ENCODE results near the gene C16orf89.
"Not testable (repeated sequence)": the region's sequence is repeated elsewhere in the genome, so short reads cannot be mapped to it uniquely, and the experiment has no call there.

C16orf89 gene, protein sequence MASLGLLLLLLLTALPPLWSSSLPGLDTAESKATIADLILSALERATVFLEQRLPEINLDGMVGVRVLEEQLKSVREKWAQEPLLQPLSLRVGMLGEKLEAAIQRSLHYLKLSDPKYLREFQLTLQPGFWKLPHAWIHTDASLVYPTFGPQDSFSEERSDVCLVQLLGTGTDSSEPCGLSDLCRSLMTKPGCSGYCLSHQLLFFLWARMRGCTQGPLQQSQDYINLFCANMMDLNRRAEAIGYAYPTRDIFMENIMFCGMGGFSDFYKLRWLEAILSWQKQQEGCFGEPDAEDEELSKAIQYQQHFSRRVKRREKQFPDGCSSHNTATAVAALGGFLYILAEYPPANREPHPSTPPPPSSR

DNA sequence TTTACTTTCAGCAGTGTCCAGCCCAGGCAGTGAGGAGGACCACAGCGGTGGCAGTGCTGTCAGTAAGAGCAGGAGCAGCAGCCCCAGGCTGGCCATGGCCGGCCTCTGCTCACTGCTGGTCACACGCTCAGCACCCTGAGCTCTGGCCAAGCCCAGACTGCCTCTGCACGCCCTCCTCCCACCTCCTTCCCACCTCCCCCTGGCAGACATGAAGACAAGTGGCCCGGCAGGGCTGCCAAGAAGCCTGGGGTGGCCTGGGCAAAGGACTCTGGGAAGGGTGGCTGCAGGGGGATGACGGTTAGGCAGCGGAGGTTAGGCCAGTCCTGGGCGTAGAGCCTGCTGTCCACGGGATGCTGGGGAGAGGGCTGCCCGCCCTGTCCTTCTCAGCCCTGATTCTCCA is at the start of gene C16orf89:
Gene C16orf89, minus strand, starts transcription at position 144 of the 400 bp plus-strand sequence. Its CDS starts 48 bp downstream, at position 96.
- peak; percentile 19 for DNase-seq

DNA sequence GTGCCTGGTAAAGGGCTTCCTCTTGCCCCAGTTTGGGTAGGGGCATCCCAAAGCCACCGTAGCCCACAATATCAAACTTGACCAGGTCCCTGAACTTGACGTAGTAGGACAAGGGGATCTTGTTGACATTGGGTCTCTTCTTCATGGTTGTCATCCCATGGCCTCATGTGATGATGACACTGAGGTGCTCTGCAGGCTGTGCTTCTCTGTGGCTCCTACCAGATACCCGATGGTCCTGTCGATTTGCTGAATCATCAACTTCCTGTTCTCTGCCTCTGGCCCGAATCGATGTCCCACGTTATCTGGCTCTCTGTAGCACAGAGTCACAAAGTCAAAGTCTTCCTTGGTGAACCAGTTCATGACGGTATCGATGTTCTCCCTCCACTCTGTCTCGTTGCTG is 45.2 kb upstream of the C16orf89 start:
- not testable (repeated sequence) for DNase-seq

DNA sequence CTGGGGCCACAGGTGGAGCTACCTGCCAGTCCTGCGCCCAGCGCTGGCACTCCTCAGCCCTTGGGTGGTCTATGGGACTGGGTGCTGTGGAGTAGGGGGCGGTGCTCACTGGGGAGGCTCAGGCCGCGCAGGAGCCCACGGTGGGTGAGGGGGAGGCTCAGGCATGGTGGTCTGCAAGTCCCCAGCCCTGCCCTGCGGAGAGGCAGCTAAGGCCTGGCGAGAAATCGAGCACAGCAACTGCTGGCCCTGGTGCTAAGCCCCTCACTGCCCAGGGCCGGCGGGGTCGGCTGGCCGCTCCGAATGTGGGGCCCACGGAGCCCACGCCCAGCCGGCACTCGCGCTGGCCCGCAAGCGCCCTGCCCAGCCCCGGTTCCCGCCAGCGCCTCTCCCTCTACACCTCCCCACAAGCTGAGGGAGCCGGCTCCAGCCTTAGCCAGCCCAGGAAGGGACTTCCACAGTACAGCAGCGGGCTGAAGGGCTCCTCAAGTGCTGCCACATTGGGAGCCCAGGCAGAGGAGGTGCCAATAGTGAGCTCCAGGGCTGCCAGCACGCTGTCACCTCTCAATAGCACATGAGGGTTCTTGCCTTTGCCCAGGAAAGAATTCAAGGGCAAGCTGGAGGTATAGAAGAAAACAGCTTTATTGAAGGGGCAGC is 42.9 kb upstream of the C16orf89 start:
- DNase-seq, result peak; percentile 16

DNA sequence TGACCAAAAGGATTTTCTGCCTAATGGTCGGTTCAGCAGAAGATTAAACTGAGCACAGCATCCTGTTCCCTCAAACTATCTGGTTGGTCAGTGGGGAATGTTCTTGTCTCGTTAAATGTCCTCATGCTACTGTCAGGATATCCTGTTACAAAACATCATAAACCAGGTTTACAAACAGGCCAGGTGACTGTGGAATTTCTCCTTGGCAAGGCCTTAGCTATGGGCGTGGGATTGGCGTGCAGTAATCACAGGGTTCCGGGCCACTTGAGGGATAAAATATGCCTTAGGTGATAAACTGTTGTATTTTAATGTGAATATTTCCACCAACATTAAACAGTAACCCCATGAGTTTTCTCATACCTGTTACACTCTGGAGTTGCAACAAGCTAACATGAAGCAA is 39.3 kb upstream of the C16orf89 start:
- DNase-seq, result peak; percentile 41

DNA sequence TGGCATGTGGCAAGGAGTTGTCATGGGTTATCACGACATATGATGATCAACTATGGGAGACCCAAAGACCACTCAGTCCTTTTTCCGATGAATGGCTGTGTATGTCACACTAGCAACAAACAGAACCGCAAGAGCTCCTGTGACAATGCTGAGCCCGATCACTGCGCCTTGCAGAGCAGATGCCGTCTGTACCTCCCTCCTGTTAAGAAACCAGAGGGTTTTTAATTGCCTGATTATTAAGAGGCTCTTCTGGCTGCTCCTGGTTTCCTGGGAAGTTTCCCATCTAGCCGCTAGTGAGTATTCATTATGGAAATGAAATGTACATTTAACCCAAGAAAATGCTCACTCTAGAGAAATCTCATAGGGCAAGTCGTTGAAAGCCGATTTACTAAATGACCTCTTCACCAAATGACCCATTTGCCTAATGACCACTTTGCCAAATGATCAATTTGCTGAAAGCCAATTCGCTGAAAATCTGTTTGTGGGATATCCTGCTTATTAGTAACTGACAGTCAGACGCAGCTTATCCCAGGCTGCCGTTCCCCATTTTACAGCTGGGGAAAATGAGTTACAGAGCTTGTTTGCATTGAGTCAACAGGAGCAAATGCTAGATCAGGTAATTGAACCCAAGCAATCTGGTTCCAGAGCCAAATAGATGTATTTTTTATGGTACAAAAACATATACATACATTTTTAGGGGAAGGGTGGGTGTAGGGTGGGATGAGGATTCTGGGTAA is 37.7 kb upstream of the C16orf89 start:
- peak; percentile 31 for DNase-seq

DNA sequence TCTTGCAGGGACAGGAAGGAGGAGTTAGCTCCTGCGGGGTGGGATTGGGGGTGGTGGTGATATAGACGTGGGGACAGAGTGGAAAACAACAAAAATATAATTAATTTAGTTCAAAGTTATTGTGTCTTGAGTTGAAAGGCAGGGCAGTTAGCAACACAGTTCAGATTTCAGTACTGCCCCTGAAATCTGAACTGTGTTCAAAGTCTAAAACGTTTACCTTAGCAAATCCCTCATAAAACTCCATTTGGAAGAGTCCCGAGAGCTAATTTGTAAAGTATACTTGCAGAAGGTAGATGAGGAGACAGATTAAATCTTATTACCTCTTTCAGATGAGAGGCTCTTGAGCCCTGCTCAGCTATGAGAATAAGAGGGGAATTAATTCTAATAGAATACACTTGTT is 33.4 kb upstream of the C16orf89 start:
- DNase-seq, result peak; percentile 57

DNA sequence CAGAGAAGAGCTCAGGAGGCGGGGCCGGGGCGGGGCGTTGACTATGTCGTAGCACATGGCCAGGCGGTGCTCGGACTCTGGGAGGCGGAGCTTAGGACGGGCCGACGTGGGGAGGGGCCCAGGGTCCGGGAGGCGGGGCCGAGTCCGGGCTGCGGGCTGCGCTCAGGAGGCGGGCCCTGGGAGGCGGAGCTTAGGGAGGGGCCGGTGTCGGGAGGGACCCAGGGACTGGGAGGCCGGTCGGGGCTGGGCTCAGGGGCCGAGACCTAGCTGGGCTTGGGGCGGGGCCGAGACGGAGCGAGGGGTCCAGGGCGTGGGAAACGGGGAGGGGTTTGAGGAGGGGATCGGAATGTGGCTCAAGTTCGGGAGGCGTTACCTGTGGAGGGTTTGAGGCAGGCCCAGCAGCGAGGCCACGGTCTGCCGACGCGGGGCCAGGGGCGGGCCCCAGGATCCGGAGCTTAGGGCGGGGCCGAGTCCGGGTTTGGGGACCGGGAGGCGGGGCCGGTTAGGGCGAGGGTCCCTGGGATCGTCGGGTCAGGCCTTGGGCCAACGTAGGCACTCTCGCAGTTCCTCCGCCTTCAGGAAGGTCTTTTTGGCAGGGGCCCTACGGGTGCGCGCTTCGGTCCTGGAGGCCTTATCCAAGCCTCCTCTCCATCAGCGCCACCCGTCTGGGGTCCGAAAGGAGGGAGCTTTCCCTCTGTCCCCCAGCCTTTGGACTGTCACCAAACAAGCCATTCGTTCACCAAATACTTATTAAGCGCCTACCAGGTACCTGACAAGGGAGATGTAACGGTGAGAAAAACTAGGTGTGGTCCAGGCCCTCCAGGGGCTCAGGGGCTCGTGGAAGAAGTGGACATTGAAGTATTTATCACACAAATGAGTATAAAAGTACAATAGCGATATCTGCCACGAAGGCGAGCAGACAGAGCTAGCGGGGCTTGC is 32.7 kb upstream of the C16orf89 start:
- not testable (repeated sequence) for DNase-seq

DNA sequence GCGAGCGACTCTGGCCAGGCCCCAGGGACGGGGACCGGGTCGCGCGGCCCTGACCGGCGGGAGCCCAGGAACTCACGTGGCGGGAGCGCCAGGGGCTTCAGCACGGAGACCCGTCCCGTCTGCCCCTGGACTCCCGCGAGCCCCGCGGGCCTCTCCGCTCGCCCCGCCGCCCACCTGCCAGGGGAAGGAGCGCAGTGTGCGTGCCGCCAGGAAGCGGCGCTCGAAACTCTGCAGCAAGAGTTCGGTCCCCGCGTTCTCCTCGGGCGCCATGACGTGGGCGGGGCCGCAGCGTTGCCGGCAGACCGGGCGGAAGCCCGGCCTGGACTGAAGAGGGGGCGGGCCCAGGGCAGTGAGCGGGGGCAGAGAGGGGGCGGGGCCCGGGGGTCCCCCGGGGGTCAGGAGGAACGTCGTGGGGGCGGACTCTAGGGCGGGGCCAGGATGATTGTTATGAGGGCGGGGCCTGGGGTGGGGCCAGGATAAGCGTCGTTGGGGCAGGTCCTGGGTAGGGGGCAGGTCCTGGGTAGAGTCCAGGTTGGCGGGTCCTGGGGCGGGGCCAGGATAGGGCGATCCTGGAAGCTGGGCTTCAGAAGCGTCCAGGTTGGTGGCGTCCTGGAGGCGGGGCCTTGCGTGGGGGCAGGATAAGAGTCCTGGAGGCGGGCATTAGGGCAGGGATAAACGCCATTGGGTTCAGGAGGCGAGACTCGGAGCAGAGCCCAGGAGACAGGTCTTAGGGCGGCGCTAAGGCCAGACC is 31.9 kb upstream of the C16orf89 start, which contains the start of gene EEF2KMT:
Gene EEF2KMT, minus strand, starts transcription at position 326 of the 751 bp plus-strand sequence. Its CDS starts 56 bp downstream, at position 270.
- peak; percentile 99 for DNase-seq

DNA sequence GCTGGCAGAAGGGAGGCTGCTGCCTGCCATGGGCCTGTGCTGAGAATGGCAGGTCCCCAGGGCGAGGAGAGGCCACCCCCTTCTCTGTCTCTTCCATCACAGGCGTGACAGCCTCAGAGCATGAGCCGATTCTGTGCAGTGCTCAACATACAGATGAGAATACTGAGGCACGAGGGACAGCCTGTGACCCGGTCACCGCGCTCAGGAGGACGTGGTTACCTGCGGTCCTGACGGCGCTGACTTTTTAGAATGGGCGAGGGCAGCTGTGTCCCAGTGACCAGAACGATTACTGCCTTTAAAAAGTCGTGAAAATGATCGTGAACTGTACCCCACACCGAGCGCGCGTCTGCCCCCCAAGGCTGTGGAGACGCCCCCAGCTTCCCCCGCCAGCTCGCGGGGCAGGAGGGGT is 31.3 kb upstream of the C16orf89 start:
- not testable (repeated sequence) for DNase-seq

DNA sequence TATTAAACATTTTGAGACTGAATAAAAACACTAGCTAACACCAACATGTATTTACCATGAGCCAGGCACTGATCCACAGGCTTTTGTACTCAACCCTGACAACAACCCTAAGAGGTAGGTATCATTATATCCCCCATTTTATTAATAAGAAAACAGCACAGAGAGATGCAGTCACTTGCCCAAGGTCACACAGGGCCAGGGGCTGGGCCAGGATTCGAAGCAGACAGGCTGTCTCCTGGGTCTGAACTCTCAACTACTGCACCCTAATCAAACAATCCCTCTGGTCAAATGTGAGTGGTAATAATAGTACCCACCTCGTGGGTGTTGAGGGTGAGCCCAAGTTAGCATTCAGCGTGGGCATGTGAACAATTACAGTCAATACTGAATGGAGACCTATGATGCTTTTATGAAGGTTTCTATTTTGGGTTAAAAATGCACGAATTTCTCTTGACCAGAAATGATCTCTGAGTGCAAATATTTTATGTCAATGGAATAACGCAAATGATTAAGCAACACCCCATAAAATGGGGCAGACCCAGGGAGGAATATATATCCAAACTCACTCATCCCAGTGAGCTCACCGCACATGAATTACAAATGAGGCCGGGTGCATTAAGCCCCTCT is 30.8 kb upstream of the C16orf89 start:
- not testable (repeated sequence) for DNase-seq

DNA sequence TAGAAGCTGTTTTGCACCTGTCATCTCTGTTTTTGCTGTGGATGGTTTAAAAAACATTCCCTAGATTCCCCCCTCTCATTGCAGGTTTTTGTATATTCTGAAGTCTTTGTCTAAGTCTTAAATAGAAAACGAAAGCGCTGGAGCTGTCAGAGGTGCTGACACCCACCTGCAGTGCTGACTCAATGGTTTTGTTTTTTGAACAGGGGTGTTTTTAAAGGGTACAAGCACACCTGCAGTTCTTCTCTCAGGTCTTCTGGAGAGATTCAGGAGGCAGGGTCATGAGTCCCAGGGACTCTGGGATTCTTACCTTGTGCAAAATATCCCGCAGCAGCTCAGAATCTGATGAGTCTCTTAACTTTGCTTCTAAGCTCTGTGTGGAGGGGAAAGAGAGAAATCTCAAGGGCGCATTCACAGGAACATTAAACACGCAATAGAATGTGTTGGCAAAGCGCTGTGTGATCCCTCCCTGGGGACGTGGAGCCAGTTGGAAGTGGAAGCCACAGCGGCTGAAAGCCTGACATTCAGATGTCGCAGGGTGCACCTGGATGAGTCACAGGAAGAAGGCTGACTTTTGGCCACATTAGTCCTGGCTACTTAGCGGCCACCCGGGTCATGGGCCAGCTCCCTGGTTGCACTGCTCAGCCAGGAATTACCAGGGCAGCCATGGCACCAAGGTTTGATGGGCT is 29.5 kb upstream of the C16orf89 start:
- not testable (repeated sequence) for DNase-seq

DNA sequence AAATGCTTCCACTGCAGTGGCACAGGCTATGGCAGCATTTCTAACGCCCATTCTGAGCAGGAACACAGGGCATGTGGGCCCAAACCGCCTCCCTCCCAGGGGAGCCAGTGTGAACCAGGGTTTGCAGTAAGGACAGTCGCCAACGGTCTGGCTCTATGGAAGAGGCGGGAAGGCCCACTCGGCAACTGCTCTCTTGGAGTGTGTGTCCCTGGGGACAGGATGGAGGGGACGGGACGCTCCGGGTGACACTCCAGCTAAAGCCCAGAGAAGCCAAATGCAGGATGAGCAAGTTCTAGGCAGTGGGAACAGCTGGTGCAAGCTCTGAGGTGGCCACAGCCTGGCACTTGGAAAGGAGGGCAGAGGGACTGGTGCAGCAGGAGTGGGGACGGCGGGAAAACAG is 28.0 kb upstream of the C16orf89 start:
- not testable (repeated sequence) for DNase-seq

DNA sequence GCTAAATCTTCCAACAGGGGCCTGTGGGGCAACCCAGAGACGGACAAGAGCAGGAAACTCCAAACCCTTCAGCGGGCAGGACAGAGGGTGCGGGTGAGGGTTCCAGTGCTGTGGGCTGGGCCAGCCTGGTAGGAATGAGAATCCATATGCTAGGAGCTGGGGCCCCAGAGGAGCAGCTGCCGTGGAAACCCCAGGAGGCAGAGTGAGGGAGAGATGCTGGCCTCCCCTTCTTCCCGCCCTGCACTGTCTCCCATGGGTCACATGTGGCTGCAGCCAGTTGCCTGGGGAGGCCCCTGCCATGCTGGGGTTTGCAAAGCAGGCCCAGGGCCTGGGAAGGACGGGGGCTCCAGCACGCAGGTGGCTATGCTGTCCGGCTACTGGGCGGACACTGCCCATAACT is 27.3 kb upstream of the C16orf89 start:
- not testable (repeated sequence) for DNase-seq

DNA sequence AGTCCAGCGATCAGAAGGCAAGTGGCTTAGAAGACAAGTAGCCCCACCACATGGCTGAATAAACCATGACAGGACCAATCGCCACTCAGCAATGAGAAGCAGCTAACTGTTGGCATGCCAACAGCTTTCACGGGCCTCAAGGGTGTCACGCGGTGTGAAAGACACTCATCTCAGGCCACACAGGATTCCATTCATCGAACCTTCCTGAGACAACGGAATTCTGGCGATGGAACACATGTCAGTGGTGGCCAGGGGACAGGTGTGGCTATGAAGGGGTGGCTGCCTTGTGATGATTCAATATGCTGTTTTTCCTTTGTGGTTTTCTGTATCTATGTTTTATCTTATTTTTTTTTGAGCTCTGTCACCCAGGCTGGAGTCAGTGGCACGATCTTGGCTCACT is 24.8 kb upstream of the C16orf89 start:
- not testable (repeated sequence) for DNase-seq

DNA sequence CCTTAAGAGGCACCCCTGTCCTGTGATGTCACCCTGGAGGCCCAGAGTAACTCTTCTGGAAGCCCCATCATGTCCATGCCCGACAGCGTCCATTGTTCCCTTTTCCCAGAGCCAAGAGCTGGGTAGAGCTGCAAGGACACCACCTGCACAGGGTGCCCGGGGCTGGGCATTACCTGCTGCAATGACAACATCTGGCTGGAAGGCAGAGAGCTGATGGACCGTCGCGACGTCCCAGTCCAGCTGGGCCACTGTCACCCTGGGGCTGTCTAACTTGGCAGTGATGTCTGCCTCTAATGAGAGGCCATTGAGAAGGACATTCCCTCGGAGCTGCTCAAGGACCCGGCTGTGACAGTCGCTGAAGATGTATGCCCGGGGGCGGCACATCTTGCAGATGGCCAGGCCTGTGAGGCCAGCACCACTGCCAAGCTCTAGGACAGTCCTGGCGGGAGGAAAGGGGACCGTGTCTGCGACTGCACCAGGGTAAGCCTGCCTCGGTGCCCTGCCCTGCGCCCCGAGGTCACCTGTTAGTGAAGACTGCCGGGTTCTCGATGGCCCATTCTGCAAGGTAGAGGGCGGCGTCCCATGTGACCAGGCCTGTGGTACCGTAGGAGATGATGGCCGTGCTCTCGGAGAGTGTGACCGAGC is 24.3 kb upstream of the C16orf89 start:
- DNase-seq, result not testable (repeated sequence)

DNA sequence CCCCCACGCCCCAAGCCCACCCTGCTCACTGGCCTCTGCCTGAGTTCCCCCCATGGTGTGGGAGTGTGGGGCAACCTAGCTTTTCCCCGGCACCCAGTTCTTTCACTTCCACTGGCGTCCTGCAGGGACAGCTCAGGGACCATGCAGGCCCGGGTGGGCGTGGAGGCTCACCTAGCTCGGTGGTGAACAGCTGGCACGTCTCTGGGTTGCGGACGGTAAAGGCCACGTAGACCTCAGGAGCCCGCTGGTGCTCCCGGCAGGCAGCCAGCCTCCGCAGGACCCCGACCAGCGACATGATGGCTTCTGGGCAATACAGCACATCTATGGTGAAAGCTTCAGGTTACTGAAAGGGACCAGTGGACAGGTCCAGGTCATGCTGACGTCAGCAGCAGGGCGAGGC is 23.2 kb upstream of the C16orf89 start:
- DNase-seq, result not testable (repeated sequence)

DNA sequence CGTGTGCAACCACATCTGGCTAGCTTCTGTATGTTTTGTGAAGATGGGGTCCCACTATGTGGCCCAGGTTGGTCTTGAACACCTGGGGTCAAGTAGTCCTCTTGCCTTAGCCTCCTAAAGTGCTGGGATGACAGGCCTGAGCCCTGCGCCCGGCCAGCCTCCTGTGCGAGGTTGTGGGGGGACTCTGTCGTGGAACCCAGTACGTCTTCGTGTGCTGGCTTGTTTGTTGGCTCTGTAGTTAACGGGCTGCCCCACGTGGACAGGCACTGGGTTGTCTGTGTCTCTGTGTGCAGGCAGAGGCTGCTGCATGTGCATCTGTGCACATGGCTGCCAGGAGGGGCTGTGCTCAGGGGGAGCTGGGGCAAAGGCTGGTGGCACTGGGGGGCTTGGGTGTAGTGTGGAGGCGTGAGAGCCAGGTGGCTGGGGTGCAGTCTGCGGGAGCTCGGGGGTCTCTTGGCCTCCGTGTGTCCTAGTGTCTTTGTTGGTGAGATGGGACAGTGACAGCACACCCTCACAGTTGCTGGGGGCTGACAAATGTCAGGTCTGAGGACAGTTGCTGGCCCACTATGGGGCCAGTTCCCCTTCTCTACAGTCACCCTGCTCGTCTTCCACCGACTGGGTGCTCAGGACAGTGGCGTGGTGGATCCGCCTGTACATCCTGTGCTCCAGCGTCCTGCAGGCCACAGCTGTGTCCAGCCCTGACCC is 22.5 kb upstream of the C16orf89 start:
- DNase-seq, result not testable (repeated sequence)

DNA sequence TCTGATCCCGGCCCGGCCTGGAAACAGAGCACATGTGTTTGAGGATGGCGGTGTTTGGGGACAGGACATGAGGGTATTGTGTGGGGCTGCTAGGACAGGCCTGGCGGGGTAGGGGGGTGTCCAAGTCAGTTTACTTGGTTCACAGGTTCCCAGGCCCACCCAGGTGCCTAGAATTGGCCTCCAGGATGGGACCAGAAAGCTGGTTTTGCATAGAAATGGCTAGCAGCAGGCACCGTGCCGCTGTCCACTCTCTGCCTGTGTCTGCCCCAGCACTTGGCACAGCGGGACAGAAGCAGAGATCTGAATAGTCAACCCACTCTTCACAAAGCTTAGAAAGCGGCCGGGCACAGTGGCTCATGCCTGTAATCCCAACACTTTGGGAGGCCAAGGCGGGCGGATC is 20.0 kb upstream of the C16orf89 start:
- DNase-seq, result not testable (repeated sequence)

DNA sequence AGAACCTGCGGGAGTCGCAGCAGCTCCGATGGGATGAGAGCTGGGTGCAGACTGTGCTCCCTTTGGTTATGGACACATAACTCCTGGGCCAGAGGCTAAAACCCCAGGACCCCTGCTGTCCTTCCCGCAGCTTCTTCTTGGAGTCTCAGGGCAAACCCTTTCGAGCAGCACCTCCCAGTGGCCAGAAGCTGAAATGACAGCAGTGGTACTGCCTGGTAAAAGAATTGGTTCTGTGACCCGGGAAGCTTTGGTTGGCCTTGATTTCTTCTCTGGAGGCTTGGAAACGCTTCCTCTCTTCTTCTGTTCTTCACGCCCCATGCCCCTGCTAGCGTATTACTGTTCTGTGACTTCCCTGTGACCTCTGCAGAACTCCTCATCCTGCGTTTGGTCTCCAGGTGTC is 19.0 kb upstream of the C16orf89 start:
- DNase-seq, result not testable (repeated sequence)
